PFSK-1 (cell line): Measurements from ENCODE around the gene BBS12.

Experiments used
- POLR2AphosphoS5 ChIP-seq: IDR thresholded peaks from 2 replicates; pipeline ENCODE4 v1.6.1; 2012; ENCODE audit warnings: low read depth, mild to moderate bottlenecking, control low read depth, low read length, moderate library complexity
- REST ChIP-seq, 2 experiments: IDR thresholded peaks; 2 replicates each; pipeline versions ENCODE4 v1.6.1 to v1.8.0; 2011 to 2012; ENCODE audit warnings: low read depth in 2 of 2, low read length in 2 of 2, control low read depth in 1 of 2, inconsistent platforms in 1 of 2, mild to moderate bottlenecking in 1 of 2, moderate library complexity in 1 of 2; ENCODE audit not compliant: insufficient read depth in 1 of 2
- SIN3A ChIP-seq: IDR thresholded peaks from 2 replicates; pipeline ENCODE4 v1.6.1; 2012; ENCODE audit warnings: mild to moderate bottlenecking, low read length, moderate library complexity, borderline replicate concordance; ENCODE audit not compliant: insufficient read depth
- TAF1 ChIP-seq: IDR thresholded peaks from 2 replicates; pipeline ENCODE4 v1.6.1; 2012; ENCODE audit warnings: low read length, control low read depth, borderline replicate concordance; ENCODE audit not compliant: insufficient read depth

GRCh38 chr4:122771724-122772123, 39.2 kb downstream of the BBS12 start:
- no peak for TF ChIP-seq POLR2AphosphoS5
- no peak for TF ChIP-seq TAF1
- no peak for TF ChIP-seq REST (IDR thresholded peaks at IDR 0.05; ENCODE audit: insufficient read depth in 1 of 2, low read depth in 2 of 2, low read length in 2 of 2)
- TF ChIP-seq SIN3A = no peak
